SK-N-DZ (cell line): Measurements from ENCODE around the gene CSF1R.
"Not testable (repeated sequence)": the region's sequence is repeated elsewhere in the genome, so short reads cannot be mapped to it uniquely, and the experiment has no call there.

ENCODE experiments used
- DNase-seq: peaks from one replicate; pipeline ENCODE4 v3.0.0-alpha.2; 2015; ENCODE audit warnings: low spot score

The CSF1R gene

GRCh38 chr5:150103678-150104549 is 17.6 kb upstream of the CSF1R start:
- no peak for DNase-seq

GRCh38 chr5:150101023-150101422 is 14.7 kb upstream of the CSF1R start:
- no peak for DNase-seq

GRCh38 chr5:150097152-150097551 is 10.8 kb upstream of the CSF1R start:
- no peak for DNase-seq

GRCh38 chr5:150092159-150092787 is 5.9 kb upstream of the CSF1R start:
- no peak for DNase-seq

GRCh38 chr5:150085191-150085912 is 1.0 kb downstream of the CSF1R start:
- no peak for DNase-seq

- not testable (repeated sequence) for DNase-seq
Measured at GRCh38 chr5:150084754-150085153, 1.6 kb downstream of the CSF1R start.

GRCh38 chr5:150082889-150083288 is 3.5 kb downstream of the CSF1R start:
- DNase-seq = no peak

- DNase-seq = no peak
Measured at GRCh38 chr5:150082374-150082773, 4.0 kb downstream of the CSF1R start.

- no peak for DNase-seq
Measured at GRCh38 chr5:150081541-150082283, 4.6 kb downstream of the CSF1R start.

- no peak for DNase-seq
Measured at GRCh38 chr5:150080696-150081435, 5.5 kb downstream of the CSF1R start.

- DNase-seq = no peak
Measured at GRCh38 chr5:150079909-150080461, 6.4 kb downstream of the CSF1R start.

GRCh38 chr5:150078802-150079689 is 7.3 kb downstream of the CSF1R start:
- DNase-seq = no peak

- no peak for DNase-seq
Measured at GRCh38 chr5:150077996-150078801, 8.2 kb downstream of the CSF1R start.

- no peak for DNase-seq
Measured at GRCh38 chr5:150077060-150077459, 9.3 kb downstream of the CSF1R start.

- peak; percentile 18 for DNase-seq
Measured at GRCh38 chr5:150075806-150076205, 10.5 kb downstream of the CSF1R start.

- no peak for DNase-seq
Measured at GRCh38 chr5:150075233-150075632, 11.1 kb downstream of the CSF1R start.

GRCh38 chr5:150073677-150074076 is 12.7 kb downstream of the CSF1R start:
- DNase-seq = no peak

GRCh38 chr5:150073086-150073625 is 13.2 kb downstream of the CSF1R start:
- no peak for DNase-seq
